SU-DHL-6 (cell line): ENCODE results near the gene AK2.

Source experiments
- EZH2phosphoT487 ChIP-seq: fragments of 200-600 bp; sonication (generic), shearing (Covaris generic); conservative IDR thresholded peaks from 2 replicates; pipeline ENCODE4 v1.6.1; 2018; ENCODE audit warnings: mild to moderate bottlenecking, antibody characterized with exemption, low read length, moderate library complexity, mixed read lengths
- TF ChIP-seq, protein P1 (sequence below): fragments of 200-600 bp; sonication (generic); IDR thresholded peaks from one replicate; pipeline ENCODE4 v1.5.1; 2017; ENCODE audit warnings: antibody characterized with exemption, mild to moderate bottlenecking, low read length, moderate library complexity; ENCODE audit not compliant: insufficient read depth, poor library complexity, severe bottlenecking

DNA sequence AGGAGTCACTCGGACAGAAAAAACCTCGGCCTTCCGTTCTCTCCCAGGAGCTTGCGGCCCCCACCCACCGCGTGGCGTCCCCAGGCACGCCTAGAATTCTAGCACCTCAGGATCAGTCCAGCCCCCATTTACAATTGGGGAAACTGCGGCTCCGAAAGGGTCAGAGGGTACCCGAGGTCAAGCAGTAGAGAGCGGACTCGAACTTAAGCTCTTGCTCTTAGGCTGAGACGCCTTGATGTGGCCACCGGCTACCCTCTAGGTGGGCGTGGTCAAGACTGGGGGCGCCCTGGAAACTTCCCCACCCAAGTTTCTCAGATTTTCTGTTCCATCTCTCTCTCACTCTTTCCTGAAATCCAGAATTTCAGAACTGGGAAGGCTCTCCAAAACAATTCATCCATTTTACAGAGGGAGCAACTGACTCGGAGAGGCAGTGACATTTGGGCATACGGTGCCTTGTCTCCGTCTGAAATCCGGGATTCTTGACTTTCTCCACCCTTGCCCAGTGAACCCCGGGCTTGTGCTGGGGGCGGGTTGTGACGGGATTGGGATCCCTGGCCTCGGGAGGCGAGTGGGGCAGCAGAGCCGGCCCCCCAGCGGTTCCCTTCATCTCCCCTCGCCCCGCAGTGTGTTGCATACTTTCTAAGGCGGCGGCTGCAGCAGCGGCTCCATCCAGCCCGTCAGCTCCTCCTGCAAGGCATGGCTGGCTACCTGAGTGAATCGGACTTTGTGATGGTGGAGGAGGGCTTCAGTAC, 45.0 kb upstream of the AK2 start:
- TF ChIP-seq, protein P1, sequence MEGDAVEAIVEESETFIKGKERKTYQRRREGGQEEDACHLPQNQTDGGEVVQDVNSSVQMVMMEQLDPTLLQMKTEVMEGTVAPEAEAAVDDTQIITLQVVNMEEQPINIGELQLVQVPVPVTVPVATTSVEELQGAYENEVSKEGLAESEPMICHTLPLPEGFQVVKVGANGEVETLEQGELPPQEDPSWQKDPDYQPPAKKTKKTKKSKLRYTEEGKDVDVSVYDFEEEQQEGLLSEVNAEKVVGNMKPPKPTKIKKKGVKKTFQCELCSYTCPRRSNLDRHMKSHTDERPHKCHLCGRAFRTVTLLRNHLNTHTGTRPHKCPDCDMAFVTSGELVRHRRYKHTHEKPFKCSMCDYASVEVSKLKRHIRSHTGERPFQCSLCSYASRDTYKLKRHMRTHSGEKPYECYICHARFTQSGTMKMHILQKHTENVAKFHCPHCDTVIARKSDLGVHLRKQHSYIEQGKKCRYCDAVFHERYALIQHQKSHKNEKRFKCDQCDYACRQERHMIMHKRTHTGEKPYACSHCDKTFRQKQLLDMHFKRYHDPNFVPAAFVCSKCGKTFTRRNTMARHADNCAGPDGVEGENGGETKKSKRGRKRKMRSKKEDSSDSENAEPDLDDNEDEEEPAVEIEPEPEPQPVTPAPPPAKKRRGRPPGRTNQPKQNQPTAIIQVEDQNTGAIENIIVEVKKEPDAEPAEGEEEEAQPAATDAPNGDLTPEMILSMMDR = no peak
- TF ChIP-seq EZH2phosphoT487 = no peak
